Measurements from ENCODE around the gene AUTS2. TPM values are rescaled to one million over a fixed set of nuclear protein-coding genes. Genes with fewer than 3 reads are reported as not detected.

Gene AUTS2
- total and polyA plus RNA-seq, 2 of the 8 experiments (the other 6 are each of a cell fraction or from before 2014, with no cell fraction given), result 25.9 to 101 TPM

GRCh38 chr7:69714886-69715576 is 116.8 kb downstream of the AUTS2 start (continued):
- TF ChIP-seq JUND (IDR thresholded peaks at IDR 0.05; ENCODE audit: low read length) (no peak), KDM5A (IDR thresholded peaks at IDR 0.05; ENCODE audit: low read length) (no peak), CHD7 (IDR thresholded peaks at IDR 0.05; ENCODE audit: insufficient replicate concordance, low read length) (no peak), CEBPB (IDR thresholded peaks at IDR 0.05; ENCODE audit: low read depth, low read length) (no peak), YY1 (IDR thresholded peaks at IDR 0.05; ENCODE audit: low read depth, low read length) (no peak), SIX5 (IDR thresholded peaks at IDR 0.05; ENCODE audit: low read depth, low read length) (no peak), CTCF (IDR thresholded peaks at IDR 0.05; ENCODE audit: control extremely low read depth in 1 of 3, insufficient read depth in 1 of 3, low read depth in 1 of 3, low read length in 3 of 3) (no peak), TEAD4 (IDR thresholded peaks at IDR 0.05; ENCODE audit: low read depth, low read length) (no peak), SIRT6 (IDR thresholded peaks at IDR 0.05; ENCODE audit: low read length) (no peak)
